ENCODE measurements around the gene DTL.

GRCh38 chr1:212113706-212114105 is 78.2 kb downstream of the DTL start:
- TF ChIP-seq SUZ12 (IDR thresholded peaks at IDR 0.05) (no peak), HDGF (IDR thresholded peaks at IDR 0.05; ENCODE audit: borderline replicate concordance) (no peak), TARDBP (IDR thresholded peaks at IDR 0.05) (no peak), ELF4 (IDR thresholded peaks at IDR 0.05) (no peak), SP1 (IDR thresholded peaks at IDR 0.05) (no peak), BHLHE40 (IDR thresholded peaks at IDR 0.05; ENCODE audit: borderline replicate concordance) (no peak), ZNF384 (IDR thresholded peaks at IDR 0.05) (no peak), FOXM1 (IDR thresholded peaks at IDR 0.05; ENCODE audit: borderline replicate concordance) (no peak), FOXA1 (IDR thresholded peaks at IDR 0.05) (no peak), L3MBTL2 (conservative IDR thresholded peaks at IDR 0.05) (no peak), LEF1 (IDR thresholded peaks at IDR 0.05; ENCODE audit: borderline replicate concordance) (no peak), PKNOX1 (IDR thresholded peaks at IDR 0.05) (no peak), NFRKB (IDR thresholded peaks at IDR 0.05) (no peak), FOXK2 (IDR thresholded peaks at IDR 0.05) (no peak)

Measured in HEK293T (cell line).